ENCODE results near the gene ZBTB20.

Gene ZBTB20

DNA sequence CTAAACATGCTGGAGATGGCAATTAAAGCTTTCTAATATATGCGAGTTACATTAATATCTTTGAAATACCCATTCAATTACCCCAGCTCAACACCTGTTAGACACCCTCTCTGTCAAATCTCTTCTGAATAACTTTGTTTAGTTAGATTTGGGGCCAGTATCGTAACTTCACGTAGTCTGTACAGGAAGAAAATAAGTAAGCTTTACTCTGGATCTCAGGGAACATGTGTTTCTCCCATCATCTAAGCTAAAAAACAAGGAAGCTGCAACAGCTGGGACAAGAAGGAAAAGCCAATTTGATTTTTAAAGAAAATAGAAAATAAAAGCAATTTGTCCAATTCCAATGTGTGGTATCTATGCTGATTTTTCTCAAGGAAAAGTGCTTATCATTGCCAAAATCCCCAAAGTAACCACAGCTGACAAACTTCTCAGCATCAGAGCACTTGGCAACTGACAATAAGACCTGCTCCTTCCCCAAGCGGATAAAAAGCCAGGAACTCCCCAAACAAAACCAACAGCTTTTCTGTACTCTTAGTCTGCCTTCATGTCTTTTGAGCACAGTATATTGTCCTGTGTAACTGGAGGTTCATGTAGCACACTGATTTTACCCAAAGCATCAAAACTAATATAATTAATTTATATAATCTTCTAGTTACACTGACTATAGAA lies 279.1 kb downstream of the ZBTB20 start:
- TF ChIP-seq, protein P1, sequence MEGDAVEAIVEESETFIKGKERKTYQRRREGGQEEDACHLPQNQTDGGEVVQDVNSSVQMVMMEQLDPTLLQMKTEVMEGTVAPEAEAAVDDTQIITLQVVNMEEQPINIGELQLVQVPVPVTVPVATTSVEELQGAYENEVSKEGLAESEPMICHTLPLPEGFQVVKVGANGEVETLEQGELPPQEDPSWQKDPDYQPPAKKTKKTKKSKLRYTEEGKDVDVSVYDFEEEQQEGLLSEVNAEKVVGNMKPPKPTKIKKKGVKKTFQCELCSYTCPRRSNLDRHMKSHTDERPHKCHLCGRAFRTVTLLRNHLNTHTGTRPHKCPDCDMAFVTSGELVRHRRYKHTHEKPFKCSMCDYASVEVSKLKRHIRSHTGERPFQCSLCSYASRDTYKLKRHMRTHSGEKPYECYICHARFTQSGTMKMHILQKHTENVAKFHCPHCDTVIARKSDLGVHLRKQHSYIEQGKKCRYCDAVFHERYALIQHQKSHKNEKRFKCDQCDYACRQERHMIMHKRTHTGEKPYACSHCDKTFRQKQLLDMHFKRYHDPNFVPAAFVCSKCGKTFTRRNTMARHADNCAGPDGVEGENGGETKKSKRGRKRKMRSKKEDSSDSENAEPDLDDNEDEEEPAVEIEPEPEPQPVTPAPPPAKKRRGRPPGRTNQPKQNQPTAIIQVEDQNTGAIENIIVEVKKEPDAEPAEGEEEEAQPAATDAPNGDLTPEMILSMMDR (IDR thresholded peaks at IDR 0.05; ENCODE audit: low read depth, low read length, missing control alignments) = no peak
- no peak for DNase-seq (ENCODE audit: low read depth)
- no peak overlapping the region for H3K4me3 ChIP-seq (ENCODE audit: low read depth, low read length)

DNA sequence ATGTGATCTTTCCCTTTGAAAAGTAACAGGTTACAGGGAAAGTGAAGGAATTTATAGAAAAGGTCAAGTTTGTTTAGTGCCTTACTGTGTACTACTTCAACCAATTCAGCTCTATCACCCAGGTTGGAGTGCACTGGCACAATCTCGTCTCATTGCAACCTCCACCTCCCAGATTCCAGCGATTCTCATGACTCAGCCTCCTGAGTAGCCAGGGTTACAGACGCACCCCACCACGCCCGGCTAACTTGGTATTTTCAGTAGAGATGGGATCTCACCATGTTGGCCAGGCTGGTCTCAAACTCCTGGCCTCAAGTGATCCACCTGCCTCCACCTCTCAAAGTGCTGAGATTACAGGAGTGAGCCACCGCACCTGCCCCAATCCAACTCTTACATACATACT lies 279.7 kb downstream of the ZBTB20 start:
- TF ChIP-seq, protein P1 (IDR thresholded peaks at IDR 0.05; ENCODE audit: low read depth, low read length, missing control alignments) = no peak
- DNase-seq (ENCODE audit: low read depth) = no peak

DNA sequence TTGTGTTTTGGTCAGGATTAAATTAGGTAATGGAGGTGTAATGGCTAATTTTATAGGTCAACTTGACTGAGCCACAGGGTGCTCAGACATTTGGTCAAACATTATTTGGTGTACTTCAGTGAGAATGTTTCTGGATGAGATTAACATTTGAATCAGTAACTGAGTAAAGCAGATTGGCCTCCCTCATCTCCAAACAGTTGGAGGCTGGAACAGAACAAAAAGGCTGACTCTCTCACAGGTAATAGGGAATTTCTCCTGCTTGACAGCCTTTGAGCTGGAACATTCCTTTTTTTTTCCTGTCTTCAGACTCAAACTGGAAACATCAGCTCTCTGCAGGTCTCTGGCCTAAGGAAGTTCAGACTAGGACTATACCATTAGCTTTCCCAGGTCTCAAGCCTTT lies 280.7 kb downstream of the ZBTB20 start:
- DNase-seq (ENCODE audit: low read depth) = no peak
- TF ChIP-seq, protein P1 (IDR thresholded peaks at IDR 0.05; ENCODE audit: low read depth, low read length, missing control alignments) = no peak
- no peak overlapping the region for H3K4me3 ChIP-seq (ENCODE audit: low read depth, low read length)

More for the DNA sequence above, 279.7 kb downstream of the ZBTB20 start:
- no peak overlapping the region for H3K4me3 ChIP-seq (ENCODE audit: low read depth, low read length)

DNA sequence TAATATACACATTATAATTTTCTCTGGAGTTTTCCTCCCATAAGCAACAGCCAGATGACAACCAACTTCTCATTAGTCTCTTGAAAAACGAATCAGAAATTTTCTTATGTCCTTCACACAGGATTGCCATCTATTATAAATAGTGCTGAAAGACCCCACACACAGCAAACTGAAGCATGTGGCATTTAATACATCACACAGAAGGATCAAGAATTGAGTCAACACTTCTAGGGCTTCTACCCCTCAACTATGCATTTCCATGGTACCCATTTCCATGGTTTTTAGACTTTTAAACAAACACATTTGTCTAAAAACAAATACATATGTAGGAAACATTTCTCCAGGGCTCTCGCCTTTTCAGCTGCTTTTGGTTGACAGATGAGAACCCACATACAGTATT lies 282.1 kb downstream of the ZBTB20 start:
- DNase-seq (ENCODE audit: low read depth) = no peak
- TF ChIP-seq, protein P1 (IDR thresholded peaks at IDR 0.05; ENCODE audit: low read depth, low read length, missing control alignments) = no peak

DNA sequence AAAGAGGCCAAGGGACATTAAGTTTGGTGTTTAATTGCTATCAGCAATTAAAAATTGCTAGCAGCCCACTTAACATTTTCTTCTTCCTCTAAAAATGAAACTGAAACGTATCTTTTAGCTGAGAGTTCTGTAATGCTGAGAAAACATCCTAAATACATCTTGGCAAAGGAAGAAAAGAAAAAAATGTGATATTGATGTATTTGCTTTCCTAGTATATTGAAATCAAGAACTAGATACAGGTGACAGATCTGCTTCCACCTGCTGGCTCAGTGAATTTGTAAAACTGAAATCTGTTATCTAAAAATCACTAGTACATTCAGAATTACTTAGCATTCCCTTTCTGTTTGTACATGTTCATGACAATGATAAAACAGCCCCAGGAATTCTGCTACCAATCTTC lies 283.2 kb downstream of the ZBTB20 start:
- no peak overlapping the region for H3K4me3 ChIP-seq (ENCODE audit: low read depth, low read length)
- DNase-seq (ENCODE audit: low read depth) = no peak
- TF ChIP-seq, protein P1 (IDR thresholded peaks at IDR 0.05; ENCODE audit: low read depth, low read length, missing control alignments) = no peak

More for the DNA sequence above, 282.1 kb downstream of the ZBTB20 start:
- H3K4me3 ChIP-seq (ENCODE audit: low read depth, low read length) = no peak overlapping the region

DNA sequence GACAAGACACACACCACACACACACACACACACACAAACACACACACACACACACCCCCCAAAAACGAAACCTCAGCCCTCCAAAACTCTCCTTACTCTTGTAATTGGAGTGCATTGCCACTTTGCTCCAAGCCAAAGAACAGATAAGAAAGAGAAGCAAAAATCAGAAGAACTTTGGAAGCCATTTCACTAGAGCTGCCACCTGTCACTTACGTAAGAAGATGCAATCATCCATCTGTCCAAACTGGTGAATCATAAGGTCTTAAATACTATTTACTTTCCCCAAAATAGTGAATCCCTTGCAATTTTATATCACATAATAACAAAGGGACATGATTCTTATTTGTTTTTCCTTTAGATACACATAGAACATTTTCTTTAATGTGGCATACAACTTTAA lies 285.4 kb downstream of the ZBTB20 start:
- TF ChIP-seq, protein P1 (IDR thresholded peaks at IDR 0.05; ENCODE audit: low read depth, low read length, missing control alignments) = no peak
- DNase-seq (ENCODE audit: low read depth) = no peak
- H3K4me3 ChIP-seq (ENCODE audit: low read depth, low read length) = no peak overlapping the region

DNA sequence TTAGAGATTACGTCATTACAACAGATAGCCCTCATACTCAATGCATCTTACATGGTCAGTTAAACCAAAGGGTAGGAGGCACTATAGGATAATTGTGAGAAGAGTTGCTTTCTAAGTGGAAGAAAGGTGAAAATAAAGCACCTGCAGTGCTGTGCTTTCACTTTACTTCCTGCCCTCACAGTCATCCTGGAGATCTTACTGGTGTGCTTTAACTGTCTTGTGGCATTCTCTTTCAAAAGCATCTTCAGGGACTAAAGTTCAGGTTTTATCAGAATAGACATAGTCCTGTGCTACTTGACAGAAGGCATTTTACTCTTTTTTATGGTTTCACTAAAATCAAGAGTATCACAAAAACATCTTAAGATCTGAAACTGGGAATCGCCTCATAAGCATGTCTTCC lies 286.6 kb downstream of the ZBTB20 start:
- no peak for DNase-seq (ENCODE audit: low read depth)
- TF ChIP-seq, protein P1 (IDR thresholded peaks at IDR 0.05; ENCODE audit: low read depth, low read length, missing control alignments) = no peak
- no peak overlapping the region for H3K4me3 ChIP-seq (ENCODE audit: low read depth, low read length)

All from GM12864 (cell line).